ENCODE results near the gene LIPI.
"Not testable (repeated sequence)": the region's sequence is repeated elsewhere in the genome, so short reads cannot be mapped to it uniquely, and the experiment has no call there.

Gene LIPI

GRCh38 chr21:14116080-14116481 lies 94.7 kb downstream of the LIPI start:
- DNase-seq (ENCODE audit: low read depth in 2 of 2): no peak

GRCh38 chr21:14115646-14116045 lies 95.1 kb downstream of the LIPI start:
- no peak for DNase-seq (ENCODE audit: low read depth in 2 of 2)

- DNase-seq (ENCODE audit: low read depth in 2 of 2): no peak
These were observed 96.5 kb downstream of the LIPI start for GRCh38 chr21:14114251-14114650.

GRCh38 chr21:14104564-14104963 lies 106.2 kb downstream of the LIPI start:
- not testable (repeated sequence) for DNase-seq (ENCODE audit: low read depth in 2 of 2)

- no peak for DNase-seq (ENCODE audit: low read depth in 2 of 2)
These were observed 111.2 kb downstream of the LIPI start for GRCh38 chr21:14099570-14099969.

GRCh38 chr21:14097881-14098499 lies 112.8 kb downstream of the LIPI start:
- DNase-seq (ENCODE audit: low read depth in 2 of 2): no peak

- DNase-seq (ENCODE audit: low read depth in 2 of 2): no peak
These were observed 114.2 kb downstream of the LIPI start for GRCh38 chr21:14096577-14096976.

GRCh38 chr21:14096172-14096571 lies 114.6 kb downstream of the LIPI start:
- no peak for DNase-seq (ENCODE audit: low read depth in 2 of 2)

GRCh38 chr21:14095056-14095455 lies 115.7 kb downstream of the LIPI start:
- no peak for DNase-seq (ENCODE audit: low read depth in 2 of 2)

GRCh38 chr21:14092834-14093560 lies 117.8 kb downstream of the LIPI start:
- DNase-seq (ENCODE audit: low read depth in 2 of 2): no peak

GRCh38 chr21:14090184-14090583 lies 120.6 kb downstream of the LIPI start:
- not testable (repeated sequence) for DNase-seq (ENCODE audit: low read depth in 2 of 2)

- no peak for DNase-seq (ENCODE audit: low read depth in 2 of 2)
These were observed 122.4 kb downstream of the LIPI start for GRCh38 chr21:14088391-14088790.

GRCh38 chr21:14086553-14086952 lies 124.2 kb downstream of the LIPI start:
- no peak for DNase-seq (ENCODE audit: low read depth in 2 of 2)

- no peak for DNase-seq (ENCODE audit: low read depth in 2 of 2)
These were observed 126.1 kb downstream of the LIPI start for GRCh38 chr21:14084701-14085100.

- no peak for DNase-seq (ENCODE audit: low read depth in 2 of 2)
These were observed 126.7 kb downstream of the LIPI start for GRCh38 chr21:14084068-14084501.

- DNase-seq (ENCODE audit: low read depth in 2 of 2): no peak
These were observed 130.0 kb downstream of the LIPI start for GRCh38 chr21:14080764-14081096.

- DNase-seq (ENCODE audit: low read depth in 2 of 2): no peak
These were observed 130.6 kb downstream of the LIPI start for GRCh38 chr21:14080040-14080763.

GRCh38 chr21:14078746-14079375 lies 131.9 kb downstream of the LIPI start:
- DNase-seq (ENCODE audit: low read depth in 2 of 2): no peak

- DNase-seq (ENCODE audit: low read depth in 2 of 2): no peak
These were observed 134.5 kb downstream of the LIPI start for GRCh38 chr21:14076143-14076806.

- DNase-seq (ENCODE audit: low read depth in 2 of 2): no peak
These were observed 135.2 kb downstream of the LIPI start for GRCh38 chr21:14075346-14076142.

GRCh38 chr21:14074177-14074576 lies 136.6 kb downstream of the LIPI start:
- no peak for DNase-seq (ENCODE audit: low read depth in 2 of 2)
